Measurements from ENCODE around the gene SNUPN.

DNA sequence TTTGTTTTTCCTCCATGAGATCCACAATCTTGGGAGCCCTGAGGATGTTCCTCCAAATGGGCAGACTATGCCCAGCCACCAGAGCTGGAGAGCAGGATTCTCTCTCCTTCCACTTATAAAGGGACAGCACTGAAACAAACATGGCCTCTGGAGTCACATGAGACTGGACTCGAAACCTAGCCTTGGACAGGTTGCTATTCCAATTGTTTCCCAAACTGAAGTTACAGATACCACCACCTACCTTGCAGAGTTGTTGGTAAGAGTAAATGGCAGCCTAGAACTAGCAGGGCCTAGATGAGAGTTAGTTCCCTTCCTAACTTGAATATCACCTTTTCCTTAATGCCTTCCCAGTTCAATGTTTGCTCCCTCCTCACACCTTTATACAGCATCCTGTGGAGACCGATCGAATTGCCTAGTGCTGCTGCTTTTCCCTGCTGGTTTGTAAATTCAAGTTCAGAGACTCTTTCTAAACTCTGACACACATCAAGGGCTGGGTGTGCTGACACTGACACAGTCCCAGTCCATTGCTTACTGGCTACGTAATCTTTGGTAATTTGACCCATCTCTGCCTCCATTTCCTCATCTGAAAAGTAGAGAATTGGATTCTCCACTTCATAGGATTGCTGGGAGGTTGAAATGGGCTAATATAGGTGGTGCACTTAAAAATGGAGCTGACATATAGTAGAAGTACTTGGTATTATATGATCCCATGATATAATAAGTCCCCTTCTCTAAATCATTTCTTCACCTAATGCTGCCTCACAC, 11.9 kb upstream of the SNUPN start:
- TF ChIP-seq, protein P1, sequence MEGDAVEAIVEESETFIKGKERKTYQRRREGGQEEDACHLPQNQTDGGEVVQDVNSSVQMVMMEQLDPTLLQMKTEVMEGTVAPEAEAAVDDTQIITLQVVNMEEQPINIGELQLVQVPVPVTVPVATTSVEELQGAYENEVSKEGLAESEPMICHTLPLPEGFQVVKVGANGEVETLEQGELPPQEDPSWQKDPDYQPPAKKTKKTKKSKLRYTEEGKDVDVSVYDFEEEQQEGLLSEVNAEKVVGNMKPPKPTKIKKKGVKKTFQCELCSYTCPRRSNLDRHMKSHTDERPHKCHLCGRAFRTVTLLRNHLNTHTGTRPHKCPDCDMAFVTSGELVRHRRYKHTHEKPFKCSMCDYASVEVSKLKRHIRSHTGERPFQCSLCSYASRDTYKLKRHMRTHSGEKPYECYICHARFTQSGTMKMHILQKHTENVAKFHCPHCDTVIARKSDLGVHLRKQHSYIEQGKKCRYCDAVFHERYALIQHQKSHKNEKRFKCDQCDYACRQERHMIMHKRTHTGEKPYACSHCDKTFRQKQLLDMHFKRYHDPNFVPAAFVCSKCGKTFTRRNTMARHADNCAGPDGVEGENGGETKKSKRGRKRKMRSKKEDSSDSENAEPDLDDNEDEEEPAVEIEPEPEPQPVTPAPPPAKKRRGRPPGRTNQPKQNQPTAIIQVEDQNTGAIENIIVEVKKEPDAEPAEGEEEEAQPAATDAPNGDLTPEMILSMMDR (IDR thresholded peaks at IDR 0.05 in 8 of 11, conservative IDR thresholded peaks at IDR 0.05 in 3 of 11) = no peak
- TF ChIP-seq POLR2A (IDR thresholded peaks at IDR 0.05) (no peak), POLR2AphosphoS5 (IDR thresholded peaks at IDR 0.05) (no peak)
